NB4 (cell line): ENCODE data around the gene TNXB.
"Not testable (repeated sequence)": the region's sequence is repeated elsewhere in the genome, so short reads cannot be mapped to it uniquely, and the experiment has no call there.

ENCODE experiments used
- CTCF ChIP-seq: IDR thresholded peaks from one replicate; pipeline ENCODE4 v1.5.1; 2012; ENCODE audit warnings: low read depth, low read length
- MAX ChIP-seq: IDR thresholded peaks from 2 replicates; pipeline ENCODE4 v1.6.1; 2011; ENCODE audit warnings: low read depth, low read length
- MYC ChIP-seq: IDR thresholded peaks from 2 replicates; pipeline ENCODE4 v1.6.1; 2011; ENCODE audit warnings: low read depth, low read length
- POLR2A ChIP-seq: IDR thresholded peaks from 2 replicates; pipeline ENCODE4 v1.6.1; 2011; ENCODE audit warnings: mild to moderate bottlenecking; ENCODE audit not compliant: insufficient read length; ENCODE audit errors: extremely low read depth

GRCh38 chr6:32037136-32037535 is 72.0 kb downstream of the TNXB start:
- TF ChIP-seq CTCF, POLR2A, MAX, MYC: not testable (repeated sequence)
